ENCODE data around the gene CLPSL1.

DNA sequence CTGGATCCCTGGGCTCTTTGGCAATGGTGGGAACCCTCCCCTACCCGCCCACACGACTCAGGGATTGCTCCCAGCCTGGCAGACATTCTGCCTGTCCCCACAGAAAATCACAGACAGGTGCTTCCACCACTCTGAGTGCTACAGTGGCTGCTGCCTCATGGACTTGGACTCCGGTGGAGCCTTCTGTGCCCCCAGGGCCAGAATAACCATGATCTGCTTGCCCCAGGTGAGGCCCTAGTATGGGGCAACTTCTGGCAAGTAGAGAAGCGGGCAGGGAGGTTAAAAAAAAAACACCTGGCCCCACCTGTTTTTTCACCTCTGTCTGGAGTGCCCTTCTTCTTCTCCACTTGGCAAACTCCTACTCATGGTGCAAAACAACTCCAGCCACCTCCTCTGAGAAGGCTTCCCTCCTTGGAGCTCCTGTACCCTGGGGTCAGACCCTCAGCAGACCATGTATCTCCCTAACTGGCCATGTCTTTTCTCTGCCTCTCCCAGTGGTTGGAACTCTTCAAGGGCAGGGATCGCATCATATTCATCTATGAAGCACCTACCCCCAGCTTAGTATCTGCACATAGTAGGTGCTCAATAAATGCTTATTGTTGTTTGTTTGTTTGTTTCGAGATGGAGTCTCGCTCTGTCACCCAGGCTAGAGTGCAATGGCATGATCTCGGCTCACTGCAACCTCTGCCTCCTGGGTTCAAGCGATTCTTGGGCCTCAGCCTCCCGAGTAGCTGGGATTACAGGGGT is 3.3 kb upstream of the CLPSL1 start:
- TF ChIP-seq, protein P1, sequence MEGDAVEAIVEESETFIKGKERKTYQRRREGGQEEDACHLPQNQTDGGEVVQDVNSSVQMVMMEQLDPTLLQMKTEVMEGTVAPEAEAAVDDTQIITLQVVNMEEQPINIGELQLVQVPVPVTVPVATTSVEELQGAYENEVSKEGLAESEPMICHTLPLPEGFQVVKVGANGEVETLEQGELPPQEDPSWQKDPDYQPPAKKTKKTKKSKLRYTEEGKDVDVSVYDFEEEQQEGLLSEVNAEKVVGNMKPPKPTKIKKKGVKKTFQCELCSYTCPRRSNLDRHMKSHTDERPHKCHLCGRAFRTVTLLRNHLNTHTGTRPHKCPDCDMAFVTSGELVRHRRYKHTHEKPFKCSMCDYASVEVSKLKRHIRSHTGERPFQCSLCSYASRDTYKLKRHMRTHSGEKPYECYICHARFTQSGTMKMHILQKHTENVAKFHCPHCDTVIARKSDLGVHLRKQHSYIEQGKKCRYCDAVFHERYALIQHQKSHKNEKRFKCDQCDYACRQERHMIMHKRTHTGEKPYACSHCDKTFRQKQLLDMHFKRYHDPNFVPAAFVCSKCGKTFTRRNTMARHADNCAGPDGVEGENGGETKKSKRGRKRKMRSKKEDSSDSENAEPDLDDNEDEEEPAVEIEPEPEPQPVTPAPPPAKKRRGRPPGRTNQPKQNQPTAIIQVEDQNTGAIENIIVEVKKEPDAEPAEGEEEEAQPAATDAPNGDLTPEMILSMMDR (IDR thresholded peaks at IDR 0.05): no peak
- TF ChIP-seq POLR2AphosphoS5 (IDR thresholded peaks at IDR 0.05) (no peak), POLR2A (IDR thresholded peaks at IDR 0.05) (no peak)

Data from gastroesophageal sphincter (tissue), 3 donors.